A673 (cell line): ENCODE data around the gene ATF7IP2. TPM values are rescaled to one million over a fixed set of nuclear protein-coding genes. Genes with fewer than 3 reads are reported as not detected.

ENCODE experiments used
- BruUV-seq: library from RNA; stranded (reverse); fragments of 400-500 nt; replicated peaks from 2 replicates; lab custom pipeline; 2021; lab: Mats Ljungman, UMichigan
- CTCF ChIA-PET: fragments of 300-600 bp; sonication (Branson Sonifier 250); formaldehyde crosslinking; loops from one replicate; lab custom pipeline; 2022; ENCODE audit warnings: antibody characterized with exemption; lab: Charles Lee
- POLR2A ChIA-PET: fragments of 300-600 bp; sonication (Branson Sonifier 250); formaldehyde crosslinking; loops from one replicate; lab custom pipeline; 2022; ENCODE audit warnings: antibody characterized with exemption; ENCODE audit not compliant: low non-redundant PET; lab: Charles Lee
- DNase-seq: peaks from one replicate; pipeline ENCODE4 v3.0.0-alpha.2; 2015; ENCODE audit warnings: low spot score
- H3K27ac ChIP-seq: fragments of 200-600 bp; sonication (generic); 2 replicates; pipeline ENCODE4 v1.5.1; 2016; ENCODE audit warnings: mixed run types, low read depth, mild to moderate bottlenecking, mixed read lengths, antibody characterized with exemption, low read length; ENCODE audit not compliant: poor library complexity, severe bottlenecking
- H3K27me3 ChIP-seq: fragments of 200-600 bp; sonication (generic); replicated peaks from 2 replicates; pipeline ENCODE4 v1.6.1; 2017; ENCODE audit warnings: mixed run types, low read depth, mild to moderate bottlenecking, mixed read lengths, antibody characterized with exemption, low read length; ENCODE audit not compliant: insufficient read depth, poor library complexity
- H3K36me3 ChIP-seq: fragments of 200-600 bp; sonication (generic); 2 replicates; pipeline ENCODE4 v1.6.1; 2016; ENCODE audit warnings: mixed run types, mild to moderate bottlenecking, mixed read lengths, antibody characterized with exemption, low read length; ENCODE audit not compliant: insufficient read depth, poor library complexity, severe bottlenecking
- H3K4me1 ChIP-seq: fragments of 200-600 bp; sonication (generic); 2 replicates; pipeline ENCODE4 v1.6.1; 2017; ENCODE audit warnings: mixed run types, mild to moderate bottlenecking, mixed read lengths, antibody characterized with exemption, low read length; ENCODE audit not compliant: insufficient read depth, poor library complexity, severe bottlenecking
- H3K4me3 ChIP-seq: fragments of 200-600 bp; sonication (generic); 2 replicates; pipeline ENCODE4 v1.5.1; 2016; ENCODE audit warnings: low read depth, mixed run types, mild to moderate bottlenecking, mixed read lengths, low read length; ENCODE audit not compliant: poor library complexity, severe bottlenecking
- H3K9me3 ChIP-seq: fragments of 200-600 bp; sonication (generic); 2 replicates; pipeline ENCODE4 v1.6.1; 2016; ENCODE audit warnings: mixed run types, low read depth, mild to moderate bottlenecking, mixed read lengths, antibody characterized with exemption, low read length; ENCODE audit not compliant: poor library complexity, severe bottlenecking
- CTCF ChIP-seq: fragments of 300-800, 200-600 bp; sonication (generic); conservative IDR thresholded peaks from 2 replicates; pipeline ENCODE4 v1.5.1; 2017; ENCODE audit warnings: low read depth, mild to moderate bottlenecking, antibody characterized with exemption, low read length, moderate library complexity, mixed read lengths
- EZH2 ChIP-seq: fragments of 200-600 bp; sonication (generic); IDR thresholded peaks from 2 replicates; pipeline ENCODE4 v1.6.1; 2017; ENCODE audit warnings: borderline replicate concordance, low read depth, mild to moderate bottlenecking, mixed read lengths, antibody characterized with exemption, low read length; ENCODE audit not compliant: poor library complexity, severe bottlenecking
- intact Hi-C: fragments of 100-400 bp; cut with micrococcal nuclease; formaldehyde crosslinking; loops from one replicate; pipeline ENCODE4 v1.10.0; 2022; ENCODE audit not compliant: unreplicated experiment
- total RNA-seq: library from RNA; stranded (reverse); gene quantifications from 2 replicates; pipeline ENCODE4 v1.2.3, GENCODE V29; 2021

Gene ATF7IP2
- total RNA-seq, 1 experiment from 2014 or later, result 20.9 TPM

GRCh38 chr16:10345629-10346028 is 40.2 kb upstream of the ATF7IP2 start:
- H3K9me3 ChIP-seq, result no peaks in the 10 kb centered on the region
- ChIA-PET CTCF (no interaction called here), POLR2A (no interaction called here)
- TF ChIP-seq EZH2 (no peak), CTCF (no peak)
- intact Hi-C loops, result no loop called here
- H3K4me3 ChIP-seq, result no peak overlapping the region
- H3K36me3 ChIP-seq, result no peaks in the 10 kb centered on the region
- no peaks in the 10 kb centered on the region for H3K4me1 ChIP-seq
- DNase-seq, result no peak
- H3K27ac ChIP-seq, result no peak overlapping the region
- no TSS peak for BruUV-seq
- no peaks in the 10 kb centered on the region for H3K27me3 ChIP-seq

- intact Hi-C loops, result no loop called here
- DNase-seq, result no peak
- H3K4me3 ChIP-seq, result no peak overlapping the region
- TF ChIP-seq CTCF, result no peak
- no peak for TF ChIP-seq EZH2
- H3K9me3 ChIP-seq, result no peaks in the 10 kb centered on the region
- no peak overlapping the region for H3K27ac ChIP-seq
- CTCF ChIA-PET, result no interaction called here
- no peaks in the 10 kb centered on the region for H3K27me3 ChIP-seq
- BruUV-seq, result no TSS peak
- POLR2A ChIA-PET, result no interaction called here
- no peaks in the 10 kb centered on the region for H3K36me3 ChIP-seq
- H3K4me1 ChIP-seq, result no peaks in the 10 kb centered on the region
Observed at GRCh38 chr16:10349851-10350250, 36.0 kb upstream of the ATF7IP2 start.

GRCh38 chr16:10352262-10352661 is 33.6 kb upstream of the ATF7IP2 start:
- H3K4me1 ChIP-seq, result no peaks in the 10 kb centered on the region
- BruUV-seq, result no TSS peak
- H3K27me3 ChIP-seq, result no peaks in the 10 kb centered on the region
- H3K27ac ChIP-seq, result no peak overlapping the region
- H3K36me3 ChIP-seq, result no peaks in the 10 kb centered on the region
- ChIA-PET POLR2A (no interaction called here), CTCF (no interaction called here)
- DNase-seq, result no peak
- no peak overlapping the region for H3K4me3 ChIP-seq
- TF ChIP-seq CTCF, result no peak
- no peak for TF ChIP-seq EZH2
- H3K9me3 ChIP-seq, result no peaks in the 10 kb centered on the region
- intact Hi-C loops, result no loop called here
